Midbrain (tissue), 1 donor: ENCODE data around the gene MAGI2.
A peak's percentile ranks its signal among the peaks of the same experiment; 100 is the strongest.

Experiments
- DNase-seq: peaks from one replicate; lab custom pipeline; 2025; lab: John Stamatoyannopoulos, UW

MAGI2 gene

DNA sequence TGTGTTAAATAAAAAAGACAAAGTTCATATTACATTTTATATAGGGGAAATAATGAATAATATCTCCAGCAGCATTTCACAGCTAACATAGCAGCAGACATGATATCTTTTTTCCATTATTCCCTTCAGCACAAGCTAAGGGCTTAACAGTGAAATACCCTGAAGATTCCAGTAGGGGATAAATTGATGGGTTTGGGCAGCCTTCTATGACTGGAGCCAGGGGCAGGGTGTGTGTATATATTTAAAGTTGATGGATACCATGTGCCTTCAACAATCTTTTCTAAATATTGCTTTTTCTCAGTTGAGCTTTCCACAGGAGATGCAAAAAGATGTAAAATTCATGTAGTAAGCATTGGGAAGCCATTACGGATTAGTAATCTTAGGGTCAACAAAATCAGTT, 151.2 kb downstream of the MAGI2 start:
- no peak for DNase-seq

DNA sequence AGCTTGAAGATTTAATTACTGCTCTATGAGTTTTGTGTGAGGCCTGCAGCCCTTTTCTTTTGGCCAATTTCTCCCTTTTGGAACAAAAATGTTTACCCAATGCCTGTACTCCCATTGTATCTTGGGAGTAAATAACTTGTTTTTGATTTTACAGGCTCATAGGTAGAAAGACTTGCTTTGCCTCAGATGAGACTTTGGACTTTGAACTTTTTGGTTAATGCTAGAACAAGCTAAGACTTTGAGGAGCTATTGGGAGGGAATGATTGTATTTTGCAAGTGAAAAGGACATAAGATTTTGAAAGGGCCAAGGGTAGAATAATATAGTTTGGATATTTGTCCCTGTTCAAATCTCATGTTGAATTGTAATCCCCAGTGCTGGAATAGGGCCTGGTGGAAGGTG, 152.0 kb downstream of the MAGI2 start:
- DNase-seq: no peak

DNA sequence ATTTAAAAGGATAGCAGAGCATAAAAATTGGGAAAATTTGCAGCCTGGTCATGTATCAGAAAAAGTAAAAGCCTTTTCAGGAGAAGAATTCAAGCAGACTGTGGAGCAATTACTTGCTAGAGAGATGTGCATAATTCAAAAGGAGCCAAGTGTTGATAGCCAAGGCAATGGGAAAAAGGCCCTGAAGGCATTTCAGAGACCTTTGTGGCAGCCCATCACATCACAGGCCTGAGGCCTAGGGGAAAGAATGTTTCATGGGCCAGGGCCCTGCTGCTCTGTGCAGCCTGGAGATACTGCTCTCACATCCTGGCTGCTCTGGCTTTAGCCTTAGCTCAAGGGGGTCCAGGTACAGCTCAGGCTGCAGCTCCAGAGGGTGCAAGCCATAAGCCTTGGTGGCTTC, 152.9 kb downstream of the MAGI2 start:
- DNase-seq: no peak

DNA sequence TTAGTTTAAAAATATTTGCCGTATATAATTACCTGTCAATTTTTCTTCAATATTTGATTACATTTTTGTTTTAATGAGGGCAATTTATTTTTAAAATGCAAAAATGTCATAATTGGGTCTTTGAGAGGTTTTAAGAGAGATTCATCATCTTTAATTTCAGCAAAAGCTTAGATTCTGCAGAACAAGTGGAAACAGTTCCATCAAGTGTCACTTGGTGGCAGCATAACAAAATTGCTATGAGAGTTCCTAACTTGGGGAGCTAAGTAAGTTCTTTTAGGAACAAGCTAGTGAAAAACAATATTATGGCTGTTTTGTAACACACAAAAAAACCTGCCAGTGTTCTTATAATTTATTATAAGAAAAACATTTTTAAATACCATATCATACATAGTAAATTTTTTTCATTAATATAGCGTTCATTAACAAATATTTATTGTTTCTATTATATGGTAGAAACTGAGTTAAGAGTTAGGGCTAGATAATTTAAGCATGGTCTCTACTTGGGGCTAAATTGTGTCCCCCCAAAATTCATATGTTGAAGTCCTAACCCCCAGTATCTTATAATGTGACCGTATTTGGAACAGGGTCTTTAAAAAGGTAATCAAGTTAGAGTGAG, 155.2 kb downstream of the MAGI2 start:
- DNase-seq: peak; percentile 66

DNA sequence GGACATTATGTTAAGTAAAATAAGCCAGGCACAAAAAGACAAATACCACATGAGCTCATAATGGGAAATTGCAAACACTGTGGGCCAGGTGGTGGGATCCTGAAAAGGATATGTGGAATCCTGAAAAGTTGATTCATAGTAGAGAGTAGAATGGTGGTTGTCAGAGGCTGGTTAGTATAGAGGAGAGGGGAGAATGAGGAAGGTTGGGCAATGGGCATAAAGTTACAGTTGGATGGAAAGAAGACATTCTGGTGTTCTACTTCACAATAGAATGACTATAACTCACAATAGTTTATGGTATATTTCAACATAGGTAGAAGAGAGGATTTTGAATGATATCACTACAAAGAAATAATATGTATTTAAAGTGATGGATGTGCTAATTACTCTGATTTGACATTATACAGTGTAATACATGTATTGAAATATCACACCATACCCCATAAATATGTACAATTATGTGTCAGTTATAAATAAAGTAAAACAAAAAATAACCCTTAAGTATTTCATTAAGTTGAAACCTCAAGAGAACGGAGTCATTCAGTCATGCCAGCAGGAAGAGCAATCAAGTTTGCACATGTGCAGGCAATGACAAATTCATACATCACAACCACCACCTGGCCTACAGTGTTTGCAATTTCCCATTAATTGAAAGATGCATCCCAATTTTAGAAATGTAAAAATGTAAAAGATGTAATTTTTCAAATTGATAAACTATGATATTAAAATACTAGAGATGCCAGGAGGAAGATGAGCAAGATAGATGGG, 156.7 kb downstream of the MAGI2 start:
- DNase-seq: no peak

DNA sequence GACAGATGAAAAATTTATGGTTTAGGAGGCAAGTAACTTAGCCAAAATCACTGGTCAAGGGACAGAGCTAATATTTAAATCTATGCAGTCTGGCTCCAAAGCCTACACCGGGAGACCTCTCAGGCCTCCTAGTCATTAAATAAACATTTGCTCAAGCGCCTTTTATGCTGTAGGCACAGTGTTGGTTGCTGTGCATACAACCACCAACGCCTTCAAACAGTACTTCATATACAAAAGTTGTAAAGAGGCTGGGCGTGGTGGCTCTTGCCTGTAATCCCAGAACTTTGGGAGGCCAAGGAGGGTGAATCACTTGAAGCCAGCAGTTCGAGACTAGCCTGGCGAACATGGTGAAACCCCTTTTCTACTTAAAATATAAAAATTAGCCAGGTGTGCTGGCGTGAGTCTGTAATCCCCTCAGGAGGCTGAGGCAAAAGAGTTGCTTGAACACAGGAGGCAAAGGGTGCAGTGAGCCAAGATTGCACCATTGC, 159.8 kb downstream of the MAGI2 start:
- DNase-seq: no peak

DNA sequence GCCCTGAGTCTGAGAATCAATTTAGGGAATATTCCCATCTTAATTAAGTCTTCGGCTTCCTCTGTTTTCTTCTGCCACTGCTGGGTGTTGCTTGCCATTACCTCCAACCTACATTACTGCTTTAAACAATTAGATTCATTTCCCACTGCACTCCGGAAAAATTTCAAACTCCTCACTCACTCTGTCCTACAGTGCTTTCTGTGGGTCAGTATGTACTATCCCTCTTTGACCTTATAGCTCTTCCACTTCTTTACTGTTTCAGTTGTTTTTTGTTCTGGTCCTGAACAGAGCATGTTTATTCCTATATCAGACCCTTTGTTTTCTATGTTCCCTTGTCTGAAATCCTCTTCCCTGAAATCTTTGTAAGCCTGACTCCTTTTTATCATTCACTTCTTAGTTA, 160.6 kb downstream of the MAGI2 start:
- DNase-seq: no peak

DNA sequence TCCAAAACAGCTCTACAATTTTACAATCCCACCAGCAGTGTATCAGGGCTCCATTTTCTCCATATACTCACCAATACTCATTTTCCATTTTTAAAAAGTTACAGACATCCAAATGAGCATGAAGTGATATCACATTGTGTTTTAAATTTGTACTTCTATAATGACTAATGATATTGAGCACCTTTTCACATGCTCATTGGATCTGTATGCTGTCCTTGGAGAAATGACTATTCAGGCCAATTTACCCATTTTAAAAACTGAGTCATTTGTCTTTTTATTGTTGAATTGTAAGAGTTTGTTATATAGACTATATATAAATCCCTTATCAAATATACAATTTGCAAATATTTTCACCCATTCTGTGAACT, 162.0 kb downstream of the MAGI2 start:
- no peak for DNase-seq

DNA sequence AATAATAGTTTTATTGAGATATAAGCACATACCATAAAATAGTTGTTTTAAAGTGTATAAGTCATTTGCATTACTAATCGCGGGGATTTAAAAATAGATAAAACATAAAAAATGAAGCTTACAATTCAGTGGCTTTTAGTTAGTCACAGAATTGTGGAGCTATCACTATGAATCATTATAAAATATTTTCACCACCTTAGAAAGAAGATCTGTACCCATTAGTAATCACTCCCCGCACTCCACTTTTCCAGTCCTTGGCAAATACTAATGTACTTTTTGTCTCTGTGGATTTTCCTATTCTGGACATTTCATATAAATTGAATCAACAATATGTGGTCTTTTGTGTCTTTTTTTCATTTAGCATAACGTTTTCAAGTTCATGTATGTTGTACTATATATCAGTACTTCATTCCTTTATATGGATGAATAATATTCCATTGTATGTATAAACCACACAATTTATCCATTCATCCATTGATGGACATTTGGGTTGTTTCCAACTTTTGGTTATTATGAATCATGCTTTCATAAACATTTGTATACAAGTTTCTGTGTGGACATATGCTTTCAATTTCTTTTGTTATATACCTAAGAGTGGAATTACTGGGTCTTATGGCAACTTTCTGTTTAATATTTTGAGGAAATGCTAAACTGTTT, 162.5 kb downstream of the MAGI2 start:
- DNase-seq: no peak

DNA sequence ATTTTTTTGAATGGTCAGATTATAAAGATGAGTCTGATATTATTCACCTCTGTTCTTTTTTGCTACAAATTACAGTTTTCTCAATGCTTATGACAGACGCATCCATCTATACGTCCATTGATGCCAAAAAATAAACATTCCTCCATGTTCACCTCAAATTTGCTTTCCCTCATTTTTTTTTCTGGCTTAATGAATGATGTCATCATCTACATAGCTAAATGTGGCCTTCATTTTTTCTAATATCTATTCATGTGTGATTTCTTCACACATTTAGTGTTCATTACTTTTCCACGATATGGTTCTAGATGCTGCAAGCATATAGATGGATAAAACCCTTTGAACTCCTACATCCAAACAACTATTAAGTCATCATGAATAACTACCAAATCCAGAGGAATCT, 163.1 kb downstream of the MAGI2 start:
- DNase-seq: no peak

DNA sequence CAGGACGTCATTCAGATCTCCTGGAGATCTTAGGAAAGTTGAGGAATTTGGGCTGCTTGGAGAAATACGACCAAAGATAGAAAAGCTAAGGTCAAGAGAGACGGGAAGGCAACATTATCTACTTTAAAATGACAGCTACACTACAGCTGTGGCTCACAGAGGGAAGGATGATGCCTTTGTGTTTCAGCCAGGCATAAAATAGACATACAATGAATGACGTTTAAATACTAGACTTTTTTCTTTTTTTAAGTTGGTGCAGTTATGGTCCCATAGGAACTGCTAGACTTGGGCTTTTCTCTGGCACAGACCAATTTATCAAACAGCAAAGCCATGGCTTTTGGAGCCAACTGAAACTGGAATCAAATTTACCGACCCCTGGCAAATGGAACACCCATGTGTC, 164.8 kb downstream of the MAGI2 start:
- DNase-seq: no peak

DNA sequence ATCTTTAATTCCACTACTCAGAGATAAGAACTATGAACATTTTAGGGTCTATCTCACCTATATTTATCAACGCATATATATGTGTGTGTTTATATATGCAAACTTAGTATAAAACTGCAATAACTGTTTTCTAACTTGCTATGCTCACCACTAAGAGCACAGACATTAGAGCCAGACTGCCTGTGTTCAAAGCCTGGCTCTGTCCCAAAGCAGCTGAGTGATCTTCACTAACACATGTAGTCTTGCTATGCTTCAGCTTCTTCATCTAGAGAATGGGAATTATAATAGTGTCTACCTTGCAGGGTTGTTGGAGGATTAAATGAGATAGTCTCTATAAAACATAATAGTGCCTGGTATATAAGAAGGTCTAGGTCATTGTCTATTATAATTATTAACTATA, 165.5 kb downstream of the MAGI2 start:
- DNase-seq: no peak

DNA sequence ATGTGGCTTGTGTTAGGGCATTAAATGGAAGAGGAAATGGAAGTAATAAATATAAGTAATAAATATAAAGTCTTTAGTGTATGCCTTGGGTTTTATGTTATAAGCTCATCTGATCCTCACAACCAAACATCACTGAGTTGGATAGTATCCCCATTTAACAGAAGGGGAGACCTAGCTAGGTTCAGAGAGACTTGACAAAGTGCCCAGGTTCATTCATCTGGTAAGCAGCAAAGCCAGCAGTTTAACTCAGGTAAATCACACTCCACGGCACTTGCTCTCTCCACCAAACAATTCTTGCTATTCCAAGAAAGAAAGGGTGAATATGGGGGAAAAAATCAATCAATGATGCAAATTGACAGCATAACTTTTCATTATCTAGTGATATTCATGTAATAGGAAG, 167.3 kb downstream of the MAGI2 start:
- DNase-seq: no peak

DNA sequence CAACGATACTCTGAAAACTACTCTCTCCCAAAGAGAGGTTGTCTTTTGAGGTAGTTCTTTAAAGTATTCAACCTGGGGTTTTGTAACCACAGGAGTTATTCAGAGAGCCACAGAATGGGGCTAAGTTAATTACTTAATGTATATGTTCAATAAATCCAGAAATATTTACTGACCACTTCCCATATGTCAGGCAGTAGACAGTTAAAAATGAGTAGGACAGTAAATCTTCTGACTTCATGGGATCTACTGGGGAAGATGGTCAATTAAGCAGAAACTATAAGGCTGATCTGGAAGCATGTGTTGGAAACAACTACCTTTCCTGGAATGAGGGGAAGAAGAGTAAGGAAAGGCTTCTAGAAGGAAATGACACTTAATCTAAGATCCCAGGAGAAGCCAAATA, 167.7 kb downstream of the MAGI2 start:
- DNase-seq: no peak

DNA sequence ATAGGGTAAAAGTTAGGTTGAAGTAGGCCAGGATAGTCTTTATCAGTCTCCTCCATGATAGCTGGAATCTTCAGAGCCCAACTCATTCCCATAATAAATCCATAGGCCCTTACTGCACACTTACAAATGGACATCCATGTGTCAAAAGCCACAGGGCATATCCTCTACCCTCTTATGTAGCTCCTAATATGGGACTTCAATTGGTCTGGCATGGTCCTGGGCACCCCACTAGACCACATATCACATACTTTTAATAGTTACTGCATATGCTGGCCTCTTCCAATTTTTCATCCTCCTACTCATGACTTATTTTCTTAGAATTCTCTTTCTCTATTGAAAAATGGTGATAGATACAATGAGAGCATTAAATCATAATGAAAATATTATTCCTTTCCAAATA, 169.3 kb downstream of the MAGI2 start:
- DNase-seq: no peak

DNA sequence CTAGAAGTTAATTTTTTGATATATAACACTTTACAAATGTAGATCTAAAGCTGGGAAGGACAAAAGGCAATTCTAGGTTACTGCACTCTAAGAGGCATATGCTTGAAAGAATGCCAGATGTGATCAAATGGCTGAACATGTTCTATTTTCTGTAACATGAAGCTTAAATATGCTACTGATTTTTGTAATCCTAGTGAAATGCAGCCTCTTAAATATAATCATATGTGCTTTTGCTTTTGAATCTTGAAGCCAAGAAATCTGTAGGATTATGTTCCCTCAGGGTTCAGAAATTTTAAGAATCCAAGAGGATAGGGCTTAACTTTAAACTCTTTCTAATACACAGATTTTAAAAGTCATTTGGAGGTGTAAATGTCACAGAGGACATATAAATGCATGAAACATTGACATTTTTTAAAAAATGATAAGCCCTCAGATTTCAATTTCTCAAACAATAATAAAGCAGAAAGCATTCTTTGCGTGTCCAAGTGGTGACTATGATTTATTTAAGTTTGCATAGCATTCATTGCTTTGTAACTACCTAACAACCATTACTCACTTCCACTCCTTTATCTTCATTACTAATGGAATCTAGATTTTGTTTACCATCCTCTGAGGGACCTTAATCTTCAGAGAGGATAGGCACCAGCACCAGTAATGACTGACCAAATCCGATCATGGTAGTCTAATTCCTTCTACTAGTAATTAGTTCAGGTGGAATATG, 170.4 kb downstream of the MAGI2 start:
- no peak for DNase-seq

DNA sequence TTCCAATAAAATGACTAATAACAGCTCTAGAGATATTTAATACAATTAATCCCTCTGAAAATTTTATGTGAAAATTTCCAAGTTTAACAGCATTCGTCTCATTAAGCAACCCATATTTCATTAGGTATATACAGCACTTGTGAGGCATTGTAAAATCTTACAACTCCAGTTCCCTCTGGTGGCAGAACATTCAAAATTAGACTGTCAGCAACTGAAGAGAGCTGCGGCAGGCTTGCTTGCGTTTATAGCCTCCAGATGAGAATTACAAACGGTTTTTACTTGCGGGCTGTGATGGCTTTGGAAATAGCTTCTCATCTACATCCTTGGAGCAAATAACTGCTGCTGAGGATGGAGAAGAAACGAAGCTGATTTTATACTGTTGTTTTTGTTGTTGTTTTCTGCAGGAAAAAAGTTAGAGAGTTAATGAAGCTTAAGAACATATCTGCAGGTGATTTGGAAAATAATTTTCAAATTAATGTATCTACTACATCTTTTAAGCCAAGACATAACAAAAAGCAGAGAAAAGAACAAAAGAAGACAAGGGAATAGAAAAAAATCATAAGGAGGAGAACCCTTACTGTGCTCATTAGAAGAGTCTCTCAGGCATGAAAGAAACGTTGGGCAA, 171.3 kb downstream of the MAGI2 start:
- DNase-seq: peak; percentile 76

DNA sequence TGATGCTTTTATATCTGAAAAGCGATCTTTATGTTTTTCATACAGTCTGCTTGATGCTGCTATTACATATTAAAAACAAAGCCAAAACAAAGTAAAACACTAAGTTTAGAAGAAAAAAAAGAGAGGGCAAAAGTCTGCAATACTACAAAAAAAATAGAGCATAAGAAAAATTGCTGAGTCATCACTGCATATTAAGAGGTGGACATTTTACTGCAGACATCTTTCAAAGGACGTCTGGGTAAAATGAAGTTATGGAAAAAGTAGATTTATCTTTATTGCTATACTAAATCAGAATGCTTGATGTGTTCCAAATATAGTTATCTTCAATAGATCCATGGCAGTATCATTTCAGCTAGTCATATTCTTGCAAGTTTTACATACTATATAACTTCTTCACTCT, 172.0 kb downstream of the MAGI2 start:
- no peak for DNase-seq

DNA sequence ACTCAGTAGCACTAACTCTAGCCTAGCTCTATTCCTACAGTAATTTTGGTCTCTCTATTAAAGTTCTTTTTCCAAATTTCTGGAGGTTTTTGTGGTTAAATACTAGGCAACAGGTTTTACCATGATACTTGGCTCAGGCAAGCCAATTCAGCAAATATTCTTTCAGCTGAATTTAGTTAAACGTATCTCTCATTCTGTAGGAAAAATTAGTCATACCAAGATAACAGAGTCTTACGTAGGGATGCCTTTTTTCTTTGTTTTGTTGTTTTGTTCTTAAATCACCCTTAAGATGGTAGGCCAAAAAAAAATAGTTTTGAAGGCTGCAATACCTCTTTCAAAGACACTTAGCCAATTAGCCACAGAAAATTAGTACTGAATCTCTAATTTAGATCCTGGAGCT, 180.5 kb downstream of the MAGI2 start:
- no peak for DNase-seq

DNA sequence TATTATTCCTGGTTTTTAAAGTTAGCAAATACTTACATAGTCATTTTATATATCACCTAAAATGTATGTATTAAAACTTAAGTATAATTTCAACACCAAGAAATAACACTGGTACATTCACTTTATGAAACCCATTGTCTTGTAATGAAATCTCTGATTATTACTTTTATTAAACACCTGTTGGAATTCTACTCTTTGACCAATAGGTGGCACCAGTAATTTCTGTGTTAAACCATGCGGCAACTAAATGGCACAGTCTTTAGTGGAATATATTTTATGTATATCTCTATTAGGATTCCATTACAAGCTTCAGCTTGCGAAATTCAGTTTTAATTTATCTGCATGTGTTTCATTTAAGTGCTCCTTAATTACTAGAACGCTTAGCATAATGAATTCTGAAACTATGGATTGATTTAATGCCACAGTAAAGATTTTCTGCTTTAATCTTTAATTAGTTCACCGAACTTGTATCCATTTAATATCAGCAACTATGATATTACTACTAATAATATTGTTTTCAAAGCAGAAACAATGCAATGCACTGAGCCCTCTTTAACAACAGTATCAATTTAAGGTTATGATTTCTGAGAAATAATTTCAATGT, 181.3 kb downstream of the MAGI2 start:
- DNase-seq: peak; percentile 22

DNA sequence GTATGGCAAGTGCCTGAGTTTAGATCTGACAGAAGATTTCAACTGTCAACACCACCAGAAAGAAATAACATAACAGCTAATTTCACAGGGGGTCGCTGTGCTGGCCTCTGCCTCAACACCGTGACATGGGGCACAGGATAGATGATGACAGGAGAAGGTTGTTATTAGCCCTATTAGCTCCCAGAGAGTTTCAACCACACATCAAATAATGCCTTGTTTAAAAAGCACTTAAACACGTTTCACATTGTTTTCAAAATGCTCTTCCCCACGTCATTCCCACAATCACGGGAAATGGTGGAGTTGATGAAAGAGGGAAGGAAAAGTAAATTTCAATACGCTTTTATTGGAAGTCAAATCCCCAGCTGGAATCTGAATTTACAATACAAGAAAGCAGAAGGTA, 184.7 kb downstream of the MAGI2 start:
- DNase-seq: no peak

DNA sequence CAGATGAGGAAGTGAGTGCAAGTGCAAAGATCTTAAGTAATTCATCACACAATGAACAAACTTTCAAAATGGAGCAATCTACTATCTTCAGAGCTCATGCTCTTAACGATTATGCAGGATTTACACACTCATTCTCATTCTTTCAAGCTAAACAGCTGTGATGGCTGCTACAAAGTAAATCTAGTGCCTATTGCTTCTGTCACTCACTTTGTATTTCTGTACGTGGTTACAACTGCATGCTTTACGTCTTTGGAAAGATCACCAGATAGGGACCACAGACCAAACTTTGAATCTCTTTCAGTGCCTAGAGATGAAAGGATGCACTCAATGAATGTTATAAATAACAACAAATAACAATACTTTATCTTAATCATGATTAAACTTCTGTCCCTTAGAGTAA, 194.6 kb downstream of the MAGI2 start:
- no peak for DNase-seq
